PC-9 (cell line): ENCODE measurements around the gene ZDHHC20. TPM values are rescaled to one million over a fixed set of nuclear protein-coding genes. Genes with fewer than 3 reads are reported as not detected.

ENCODE experiments used
- BruUV-seq: library from RNA; stranded (reverse); fragments of 400-500 nt; replicated peaks from 2 replicates; lab custom pipeline; 2021; lab: Mats Ljungman, UMichigan
- CTCF ChIA-PET: fragments of 300-600 bp; sonication (Branson Sonifier 250); formaldehyde crosslinking; loops from one replicate; lab custom pipeline; 2022; ENCODE audit warnings: antibody characterized with exemption; lab: Charles Lee
- POLR2A ChIA-PET: fragments of 300-600 bp; sonication (Branson Sonifier 250); formaldehyde crosslinking; loops from one replicate; lab custom pipeline; 2022; ENCODE audit warnings: antibody characterized with exemption; ENCODE audit not compliant: unreplicated experiment; lab: Charles Lee
- DNase-seq, 2 experiments: peaks; one replicate each; pipeline versions ENCODE4 v3.0.0 to v3.0.0-alpha.2; 2015 to 2022; ENCODE audit warnings: mixed read lengths in 1 of 2
- H2AFZ ChIP-seq: fragments of 200-600 bp; sonication (generic); 2 replicates; pipeline ENCODE4 v1.8.1; 2017; ENCODE audit warnings: antibody characterized with exemption
- H3F3A ChIP-seq: fragments of 200-600 bp; sonication (generic); 2 replicates; pipeline ENCODE4 v1.8.1; 2017; ENCODE audit warnings: antibody characterized with exemption, mild to moderate bottlenecking, low read depth; ENCODE audit not compliant: insufficient read depth
- H3K27ac ChIP-seq: fragments of 200-600 bp; sonication (generic); 2 replicates; pipeline ENCODE4 v1.6.1; 2016; ENCODE audit warnings: mixed run types
- H3K27me3 ChIP-seq: fragments of 200-600 bp; sonication (generic); 2 replicates; pipeline ENCODE4 v1.6.1; 2016; ENCODE audit warnings: low read depth, mixed run types; ENCODE audit not compliant: insufficient read depth
- H3K36me3 ChIP-seq: fragments of 200-600 bp; sonication (generic); 2 replicates; pipeline ENCODE4 v1.6.1; 2016; ENCODE audit warnings: low read depth, mixed run types
- H3K4me1 ChIP-seq: fragments of 200-600 bp; sonication (generic); replicated peaks from 2 replicates; pipeline ENCODE4 v1.6.1; 2016; ENCODE audit warnings: mixed run types; ENCODE audit not compliant: insufficient read depth
- H3K4me2 ChIP-seq: fragments of 200-600 bp; sonication (generic); 2 replicates; pipeline ENCODE4 v1.6.1; 2017; ENCODE audit warnings: mixed run types
- H3K4me3 ChIP-seq: fragments of 200-600 bp; sonication (generic); 2 replicates; pipeline ENCODE4 v1.6.1; 2016; ENCODE audit warnings: mixed run types
- H3K79me2 ChIP-seq: fragments of 200-600 bp; sonication (generic); 2 replicates; pipeline ENCODE4 v1.6.1; 2017; ENCODE audit warnings: low read depth, mixed run types
- H3K9me2 ChIP-seq: fragments of 200-600 bp; sonication (generic); 2 replicates; pipeline ENCODE4 v1.8.1; 2017; ENCODE audit warnings: mild to moderate bottlenecking; ENCODE audit not compliant: insufficient read depth
- H3K9me3 ChIP-seq: fragments of 200-600 bp; sonication (generic); 2 replicates; pipeline ENCODE4 v1.8.1; 2016; ENCODE audit warnings: low read depth; ENCODE audit not compliant: insufficient read depth
- H4K20me1 ChIP-seq: fragments of 200-600 bp; sonication (generic); 2 replicates; pipeline ENCODE4 v1.8.1; 2017; ENCODE audit not compliant: insufficient read depth
- EZH2 ChIP-seq: fragments of 200-600 bp; sonication (generic); IDR thresholded peaks from 2 replicates; pipeline ENCODE4 v1.8.0; 2017; ENCODE audit warnings: antibody characterized with exemption, low read depth
- intact Hi-C: fragments of 100-400 bp; cut with micrococcal nuclease; formaldehyde crosslinking; loops from one replicate; pipeline ENCODE4 v1.10.0; 2022; ENCODE audit not compliant: unreplicated experiment
- total RNA-seq: library from RNA; stranded (reverse); gene quantifications from 2 replicates; pipeline ENCODE4 v1.2.3, GENCODE V29; 2021
- TF ChIP-seq, protein P1 (sequence below): fragments of 200-600 bp; sonication (generic); conservative IDR thresholded peaks from 2 replicates; pipeline ENCODE4 v1.6.1; 2017; ENCODE audit warnings: mixed run types, antibody characterized with exemption, mild to moderate bottlenecking, moderate library complexity

The ZDHHC20 gene
- total RNA-seq, 1 experiment from 2014 or later = 47.5 TPM

GRCh38 chr13:21463424-21463823, 4.3 kb upstream of the ZDHHC20 start:
- H3K4me1 ChIP-seq = peaks cover 33% of the 10 kb centered on the region
- POLR2A ChIA-PET = no interaction called here
- DNase-seq = no peak

GRCh38 chr13:21461131-21461530, 2.0 kb upstream of the ZDHHC20 start:
- intact Hi-C loops = no loop called here
- Histone ChIP-seq H3K9me3 (no peaks in the 10 kb centered on the region), H2AFZ (no peak overlapping the region), H3K4me2 (no peak overlapping the region), H3K4me3 (no peak overlapping the region), H3K36me3 (no peaks in the 10 kb centered on the region), H3K27ac (no peak overlapping the region), H3K79me2 (peaks cover 29% of the 10 kb centered on the region), H4K20me1 (peaks cover 14% of the 10 kb centered on the region; the same call in 1 of the 2 replicates), H3F3A (peaks cover 19% of the 10 kb centered on the region; the same call in 1 of the 2 replicates), H3K4me1 (peaks cover 41% of the 10 kb centered on the region), H3K9me2 (no peaks in the 10 kb centered on the region), H3K27me3 (no peaks in the 10 kb centered on the region)
- no TSS peak for BruUV-seq
- POLR2A ChIA-PET = no interaction called here
- CTCF ChIA-PET = no interaction called here
- no peak for TF ChIP-seq EZH2
- TF ChIP-seq, protein P1, sequence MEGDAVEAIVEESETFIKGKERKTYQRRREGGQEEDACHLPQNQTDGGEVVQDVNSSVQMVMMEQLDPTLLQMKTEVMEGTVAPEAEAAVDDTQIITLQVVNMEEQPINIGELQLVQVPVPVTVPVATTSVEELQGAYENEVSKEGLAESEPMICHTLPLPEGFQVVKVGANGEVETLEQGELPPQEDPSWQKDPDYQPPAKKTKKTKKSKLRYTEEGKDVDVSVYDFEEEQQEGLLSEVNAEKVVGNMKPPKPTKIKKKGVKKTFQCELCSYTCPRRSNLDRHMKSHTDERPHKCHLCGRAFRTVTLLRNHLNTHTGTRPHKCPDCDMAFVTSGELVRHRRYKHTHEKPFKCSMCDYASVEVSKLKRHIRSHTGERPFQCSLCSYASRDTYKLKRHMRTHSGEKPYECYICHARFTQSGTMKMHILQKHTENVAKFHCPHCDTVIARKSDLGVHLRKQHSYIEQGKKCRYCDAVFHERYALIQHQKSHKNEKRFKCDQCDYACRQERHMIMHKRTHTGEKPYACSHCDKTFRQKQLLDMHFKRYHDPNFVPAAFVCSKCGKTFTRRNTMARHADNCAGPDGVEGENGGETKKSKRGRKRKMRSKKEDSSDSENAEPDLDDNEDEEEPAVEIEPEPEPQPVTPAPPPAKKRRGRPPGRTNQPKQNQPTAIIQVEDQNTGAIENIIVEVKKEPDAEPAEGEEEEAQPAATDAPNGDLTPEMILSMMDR = no peak
- no peak for DNase-seq

More at GRCh38 chr13:21463424-21463823, 4.3 kb upstream of the ZDHHC20 start:
- no TSS peak for BruUV-seq
- Histone ChIP-seq H3K36me3 (no peaks in the 10 kb centered on the region), H3K27me3 (no peaks in the 10 kb centered on the region), H3K9me2 (no peaks in the 10 kb centered on the region), H3K79me2 (peaks cover 6% of the 10 kb centered on the region), H3K27ac (no peak overlapping the region), H3K4me3 (no peak overlapping the region), H3F3A (peaks cover 32% of the 10 kb centered on the region; the same call in 1 of the 2 replicates), H3K9me3 (no peaks in the 10 kb centered on the region), H3K4me2 (no peak overlapping the region), H2AFZ (no peak overlapping the region), H4K20me1 (no peaks in the 10 kb centered on the region)
- TF ChIP-seq EZH2 = no peak
- TF ChIP-seq, protein P1 = no peak
- intact Hi-C loops = no loop called here
- CTCF ChIA-PET = no interaction called here

GRCh38 chr13:21458451-21458812, 671 bp downstream of the ZDHHC20 start:
- DNase-seq = peak; percentile 54 to 64
- H3K4me1 ChIP-seq = peaks cover 23% of the 10 kb centered on the region
- peaks cover 6% of the 10 kb centered on the region; the same call in 1 of the 2 replicates for H3F3A ChIP-seq
- H3K36me3 ChIP-seq = no peaks in the 10 kb centered on the region; the same call in 1 of the 2 replicates
- intact Hi-C loops = loop anchor here (5.0 kb wide), 2 partner anchors 161 to 281 kb away; partner anchors contain the start of genes MRPL57 and SKA3
- H4K20me1 ChIP-seq = peaks cover 14% of the 10 kb centered on the region; the same call in 1 of the 2 replicates
- POLR2A ChIA-PET = interaction anchor here (0.6 to 0.8 kb wide), 2 partner anchors 80 to 1513 kb away, joined by 3 to 37 read pairs; no protein-coding TSS in a partner anchor
- no TSS peak for BruUV-seq
- peak overlapping the region; percentile 82 for H3K4me3 ChIP-seq
- TF ChIP-seq, protein P1 = no peak
- TF ChIP-seq EZH2 = no peak
- H3K27me3 ChIP-seq = no peaks in the 10 kb centered on the region
- H3K9me3 ChIP-seq = no peaks in the 10 kb centered on the region; the same call in 1 of the 2 replicates
- peak overlapping the region; percentile 60 for H3K27ac ChIP-seq
- no peaks in the 10 kb centered on the region for H3K9me2 ChIP-seq
- peaks cover 56% of the 10 kb centered on the region for H3K79me2 ChIP-seq
- peak overlapping the region; percentile 91 for H3K4me2 ChIP-seq
- CTCF ChIA-PET = interaction anchor here (0.7 kb wide), 1 partner anchor 526 kb away, joined by 3 read pairs; no protein-coding TSS in a partner anchor
- H2AFZ ChIP-seq = peak overlapping the region; percentile 94
